HG03571 (cell line): ENCODE measurements around the gene TAB3.

ENCODE experiments used
- ATAC-seq: cut with Tn5 transposase; IDR thresholded peaks from one replicate; pipeline ENCODE4 v1.9.1; 2021; ENCODE audit not compliant: unreplicated experiment

Gene TAB3

DNA sequence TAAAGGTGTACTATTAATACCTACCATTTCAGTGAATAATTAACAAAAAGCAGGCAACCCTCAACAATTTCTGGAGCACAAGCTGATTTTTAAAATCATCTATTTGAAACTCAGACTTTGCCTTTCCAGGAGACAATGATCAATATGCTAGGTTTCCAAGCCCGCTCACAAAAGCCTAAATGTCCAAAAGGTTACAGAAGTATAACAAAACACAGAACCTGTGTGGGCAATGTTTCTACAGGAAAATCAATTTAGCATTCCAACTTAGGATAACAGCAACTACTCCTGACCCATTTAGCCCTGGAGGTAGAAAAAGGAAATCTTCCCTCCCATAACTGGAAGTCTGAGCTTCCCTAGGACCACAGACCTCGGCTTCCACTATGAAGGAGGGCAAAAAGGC, 3.9 kb downstream of the TAB3 start:
- ATAC-seq, result no peak

- no peak for ATAC-seq
Measured at GRCh38 chrX:30883138-30883537, 5.9 kb downstream of the TAB3 start.

DNA sequence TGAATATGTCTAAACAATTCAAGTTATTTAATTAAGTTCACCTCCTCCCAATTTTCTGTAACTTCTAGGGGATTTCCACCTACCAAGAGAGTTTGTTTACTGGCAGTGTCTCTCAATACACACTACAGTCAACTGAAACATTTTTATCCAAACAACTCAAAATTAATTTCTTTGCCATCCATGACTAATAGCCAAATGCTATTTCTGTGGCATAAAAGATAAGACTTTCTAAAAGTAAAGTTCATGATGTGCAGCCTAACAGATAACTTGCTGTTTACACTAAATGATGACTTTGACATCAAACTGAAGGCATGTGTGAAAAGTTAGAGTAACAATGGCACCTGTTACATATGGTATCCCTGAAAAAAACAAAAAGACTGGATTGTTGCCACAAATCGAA, 7.3 kb downstream of the TAB3 start:
- ATAC-seq, result no peak

DNA sequence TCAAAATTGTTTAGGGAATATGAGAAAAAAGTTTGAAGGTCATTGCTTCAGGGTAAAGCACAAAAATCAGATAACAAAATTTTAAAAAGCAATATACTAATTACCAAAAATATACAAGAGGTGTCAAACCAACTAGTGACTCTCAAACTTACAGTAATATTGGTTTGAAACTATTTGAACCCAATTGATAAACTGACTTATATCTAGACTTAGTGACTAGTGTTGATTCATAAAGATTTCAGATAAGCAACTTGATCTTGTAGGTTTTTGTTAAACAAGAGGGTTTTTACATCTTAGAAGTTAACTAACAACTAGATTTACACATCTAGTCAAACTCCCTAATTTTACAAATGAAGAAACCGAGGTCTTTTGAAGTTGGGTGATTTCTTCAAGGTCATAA, 7.7 kb downstream of the TAB3 start:
- ATAC-seq, result no peak

DNA sequence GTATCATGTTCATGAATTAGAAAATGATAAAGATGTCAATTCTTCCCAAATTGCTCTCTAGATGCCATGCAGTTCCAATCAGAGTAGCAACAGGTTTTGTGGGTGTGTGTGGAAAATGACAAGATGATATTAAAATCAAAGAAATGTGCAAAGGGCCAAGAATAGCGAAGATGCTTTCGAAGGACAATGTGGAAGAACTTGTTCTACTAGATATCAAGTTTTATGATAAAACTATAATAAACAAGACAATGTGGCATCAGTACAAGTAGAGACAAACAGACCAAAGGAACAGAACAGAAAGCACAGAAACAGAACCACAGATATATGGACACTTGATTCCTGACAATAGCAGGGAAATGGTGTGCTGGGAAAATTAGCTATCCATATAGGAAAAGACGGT, 9.0 kb downstream of the TAB3 start:
- ATAC-seq, result no peak

- no peak for ATAC-seq
Measured at GRCh38 chrX:30876367-30876766, 12.7 kb downstream of the TAB3 start.

- ATAC-seq, result no peak
Measured at GRCh38 chrX:30875957-30876356, 13.1 kb downstream of the TAB3 start.

DNA sequence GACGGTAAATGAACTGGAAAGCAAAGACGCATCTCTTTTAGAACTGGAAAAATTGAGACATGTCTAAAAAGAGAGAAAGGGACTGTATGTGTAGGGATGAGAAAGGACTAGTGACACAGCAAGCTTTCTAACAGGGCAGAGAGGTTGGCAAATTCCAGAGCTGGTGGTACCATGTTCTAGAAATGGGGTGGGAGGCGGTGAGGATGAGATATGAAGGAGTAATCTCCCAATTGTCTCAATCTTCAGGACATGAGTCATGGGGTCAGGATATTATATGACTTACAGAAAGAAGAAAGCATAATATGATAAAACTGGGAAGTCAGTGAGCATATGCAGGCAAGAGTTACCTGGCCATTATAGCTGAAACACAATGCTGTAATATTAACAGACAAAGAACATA, 14.2 kb downstream of the TAB3 start:
- no peak for ATAC-seq

GRCh38 chrX:30870572-30870971, 18.5 kb downstream of the TAB3 start:
- no peak for ATAC-seq

DNA sequence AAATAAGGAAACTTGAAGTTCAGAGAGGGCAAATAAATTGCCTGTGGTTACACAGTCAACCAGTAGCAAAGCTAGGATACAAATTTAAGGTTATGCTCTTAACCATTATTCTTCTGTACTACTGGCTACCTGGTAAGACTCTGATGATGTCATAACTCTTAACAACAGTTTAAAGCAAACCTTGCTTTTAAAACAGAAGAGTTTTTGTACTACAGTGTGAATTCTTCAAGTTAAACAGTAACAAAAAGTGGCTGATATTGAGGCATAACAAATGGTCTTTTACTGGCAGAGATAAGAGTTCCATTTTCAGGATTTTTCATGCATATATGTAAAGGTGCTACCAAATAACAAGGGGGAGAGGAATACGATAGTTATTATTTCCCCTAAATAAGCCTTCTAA, 23.4 kb downstream of the TAB3 start:
- no peak for ATAC-seq

GRCh38 chrX:30865015-30865414, 24.0 kb downstream of the TAB3 start:
- ATAC-seq, result no peak

DNA sequence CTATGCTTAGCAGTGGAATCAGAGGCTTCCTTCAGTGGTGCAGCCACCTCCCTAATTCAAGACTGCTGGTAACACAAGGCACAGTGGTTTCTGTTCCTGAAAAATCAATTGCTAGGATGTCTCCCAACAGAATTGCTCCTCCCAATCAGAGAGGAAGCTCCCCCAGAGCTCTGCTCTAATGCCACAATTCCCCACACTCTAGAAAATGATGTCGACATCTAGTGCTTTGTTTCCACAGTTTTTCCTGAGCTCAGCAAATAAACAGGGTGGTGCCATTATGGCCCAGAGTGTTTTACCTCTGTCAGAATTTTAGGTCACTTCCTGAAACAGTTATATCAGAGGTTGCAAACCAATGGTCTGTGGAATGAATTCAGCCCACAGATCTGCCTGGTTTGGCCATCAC, 24.7 kb downstream of the TAB3 start:
- no peak for ATAC-seq

DNA sequence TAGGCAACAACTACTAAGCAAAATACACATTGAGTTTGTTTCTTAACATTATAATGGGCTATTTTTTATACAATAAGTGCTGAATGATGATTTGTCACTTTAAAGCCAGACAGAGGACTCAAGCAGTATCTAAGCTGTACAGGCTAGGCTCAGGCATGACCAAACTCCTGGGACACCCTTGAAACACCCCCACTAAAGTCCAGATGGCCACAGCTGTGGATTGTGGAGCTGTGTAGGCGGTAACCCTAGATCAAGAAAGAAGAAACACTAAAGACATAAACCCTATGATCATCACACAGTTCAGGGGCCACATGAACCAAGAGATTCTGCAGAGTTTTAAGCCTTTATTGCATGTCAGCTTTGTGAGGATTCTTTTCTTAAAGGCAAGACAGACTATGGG, 25.1 kb downstream of the TAB3 start:
- ATAC-seq, result no peak

DNA sequence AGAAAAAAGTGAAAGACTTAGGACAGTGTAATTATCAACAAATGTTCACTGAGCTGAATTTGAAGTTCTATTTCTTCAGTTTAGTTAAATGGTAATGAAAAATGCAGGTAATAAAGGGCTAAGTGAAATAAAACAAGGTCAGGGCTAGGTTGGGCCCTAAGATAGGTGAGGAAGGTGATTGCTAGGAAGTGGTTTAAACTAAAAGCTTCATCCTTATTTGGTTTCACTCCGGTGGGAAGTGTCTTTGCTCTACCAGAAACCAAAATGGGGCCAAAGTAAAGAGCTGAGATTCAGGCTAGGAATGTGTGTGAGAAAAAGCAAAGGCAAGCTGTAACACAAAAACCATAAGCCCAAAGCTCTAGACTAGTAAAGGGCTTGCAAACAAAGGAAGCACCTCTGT, 31.0 kb downstream of the TAB3 start:
- no peak for ATAC-seq

DNA sequence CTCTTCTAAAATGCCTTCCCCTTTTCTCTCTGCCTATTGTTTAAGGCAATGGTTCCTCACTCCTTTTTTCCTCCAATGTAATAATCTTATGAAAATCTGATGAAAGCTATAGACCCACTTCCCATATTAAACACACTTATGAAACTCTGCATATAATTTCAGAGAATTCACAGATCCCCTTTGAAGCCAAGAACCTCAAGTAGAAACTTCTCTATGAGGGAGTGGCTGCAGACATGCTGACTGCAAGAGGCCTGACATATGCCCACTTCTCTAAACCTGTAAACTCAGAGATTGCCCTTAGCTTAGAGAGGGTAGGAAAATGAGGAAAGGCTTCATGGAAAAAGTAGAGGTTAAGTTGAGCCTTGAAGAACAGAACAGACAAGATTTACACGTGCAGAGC, 37.6 kb downstream of the TAB3 start:
- no peak for ATAC-seq

- ATAC-seq, result no peak
Measured at GRCh38 chrX:30835373-30835772, 53.7 kb downstream of the TAB3 start.

DNA sequence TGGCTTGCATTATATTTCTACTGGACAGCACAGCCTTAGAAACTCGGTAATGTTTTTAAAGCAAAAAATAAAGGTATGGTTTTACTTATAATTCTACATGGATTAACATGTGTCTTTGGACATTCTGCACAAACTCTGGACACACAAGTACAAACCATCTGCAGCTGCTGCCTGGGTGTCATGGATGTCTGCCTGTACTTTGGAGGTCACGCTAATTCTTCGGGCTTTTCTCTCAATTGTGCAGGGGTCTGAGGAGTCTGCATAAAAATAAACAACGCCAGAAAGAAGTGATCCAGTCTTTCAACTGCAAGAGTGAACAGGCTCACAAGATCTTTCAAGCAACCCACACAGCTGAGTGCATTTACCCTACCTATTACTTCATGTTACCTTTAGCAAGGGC, 55.2 kb downstream of the TAB3 start:
- ATAC-seq, result no peak

- ATAC-seq, result no peak
Measured at GRCh38 chrX:30831082-30831481, 58.0 kb downstream of the TAB3 start.

- no peak for ATAC-seq
Measured at GRCh38 chrX:30830326-30830943, 58.6 kb downstream of the TAB3 start.

- ATAC-seq, result no peak
Measured at GRCh38 chrX:30824275-30824674, 64.8 kb downstream of the TAB3 start.

DNA sequence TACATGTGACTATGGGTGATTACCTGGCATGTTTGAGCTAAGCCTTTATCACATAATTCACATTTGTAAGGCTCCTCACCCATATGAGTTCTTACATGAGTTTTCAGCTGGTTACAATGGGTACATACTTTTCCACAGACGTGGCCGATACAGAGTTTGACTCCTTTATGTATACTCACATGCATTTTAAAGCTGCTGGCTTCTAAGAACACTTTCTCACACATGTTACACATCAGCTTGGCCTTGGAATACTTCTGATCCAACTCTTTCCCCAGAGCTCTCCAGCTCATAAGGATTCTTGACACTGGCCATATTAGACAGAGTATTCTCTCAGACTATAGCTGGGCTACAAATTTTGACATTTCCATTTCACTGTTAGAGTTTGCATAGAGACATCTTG, 66.3 kb downstream of the TAB3 start:
- ATAC-seq, result no peak

DNA sequence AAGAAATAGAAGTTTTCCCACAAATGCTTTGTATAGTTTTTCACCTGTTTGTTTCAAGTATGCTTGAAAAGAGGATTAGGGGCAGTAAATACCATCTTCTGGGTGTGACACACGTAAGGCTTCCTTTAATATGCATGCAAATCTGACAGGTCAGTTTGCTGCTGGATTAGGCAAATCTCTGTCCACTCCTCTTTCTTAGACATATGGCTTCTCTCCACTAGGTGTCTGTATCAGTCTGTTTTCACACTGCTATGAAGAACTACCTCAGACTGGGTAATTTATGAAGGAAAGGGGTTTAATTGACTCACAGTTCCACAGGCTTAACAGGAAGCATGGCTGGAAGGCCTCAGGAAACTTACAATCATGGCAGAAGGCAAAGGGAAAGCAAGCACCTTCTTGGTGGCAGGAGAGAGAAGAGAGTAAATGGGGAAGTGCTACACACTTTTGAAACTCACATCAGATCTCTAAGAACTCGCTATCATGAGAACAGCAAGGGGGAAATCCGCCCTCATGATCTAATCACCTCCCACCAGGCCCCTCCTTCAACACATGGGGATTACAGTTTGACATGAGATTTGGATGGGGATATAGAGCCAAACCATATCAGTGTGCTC, 66.9 kb downstream of the TAB3 start:
- ATAC-seq, result no peak

- ATAC-seq, result no peak
Measured at GRCh38 chrX:30821116-30821515, 67.9 kb downstream of the TAB3 start.
